ENCODE measurements around the gene GFY. TPM values are rescaled to one million over a fixed set of nuclear protein-coding genes. Genes with fewer than 3 reads are reported as not detected.

GFY gene
- total RNA-seq, 4 donors from 2014 or later: not detected

GRCh38 chr19:49389406-49389805 is 35.8 kb upstream of the GFY start:
- TF ChIP-seq CTCF (IDR thresholded peaks at IDR 0.05): no peak
- no peak for TF ChIP-seq POLR2A (IDR thresholded peaks at IDR 0.05)
- no peak for DNase-seq (ENCODE audit: low spot score in 2 of 2)
- intact Hi-C loops (cut with DNase I; ENCODE audit: low total_unique reads): no loop called here
- WGBS, 2 donors: 76 to 77% methylated on average over 19 to 20 of the region's 20 CpGs
- H3K4me3 ChIP-seq (ENCODE audit: low read depth, poor library complexity, severe bottlenecking): no peak overlapping the region

DNA sequence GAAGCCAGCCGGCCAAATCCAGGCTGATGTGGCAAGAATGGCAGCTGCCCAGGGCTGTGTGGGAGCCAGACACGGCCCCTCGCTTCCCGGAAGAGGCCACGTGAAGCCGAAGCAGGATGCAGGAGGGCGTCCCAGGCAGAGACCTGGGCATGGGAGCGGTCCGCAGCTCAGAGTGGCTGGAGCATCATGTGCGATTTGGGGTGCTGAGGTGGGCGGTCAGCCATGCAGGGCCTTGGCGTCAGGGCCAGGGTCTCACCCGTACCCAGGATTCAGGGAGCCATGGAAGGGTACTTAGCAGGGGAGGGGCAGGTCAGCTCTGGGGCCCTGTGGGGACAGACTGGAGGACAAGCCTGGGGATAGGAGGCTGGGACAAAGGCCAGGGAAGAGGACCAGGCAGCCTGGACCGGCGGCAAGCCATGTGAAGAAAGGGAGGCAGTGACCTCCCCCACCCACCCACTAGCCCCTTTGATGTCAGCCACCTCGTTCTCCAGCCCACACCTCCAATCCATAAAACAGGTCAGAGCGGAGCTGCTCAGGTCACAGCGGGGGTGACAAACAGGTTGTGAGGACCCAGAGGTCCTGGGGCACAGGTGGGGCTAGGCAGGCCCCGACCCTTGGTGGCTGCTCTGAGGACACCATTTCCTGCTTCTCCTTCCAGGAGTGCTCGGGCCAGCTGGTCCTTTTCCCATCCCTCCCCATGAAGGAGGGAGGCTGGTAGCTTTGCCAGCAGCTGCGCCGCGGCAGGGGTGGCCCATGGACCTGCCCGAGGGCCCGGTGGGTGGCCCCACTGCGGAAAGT is 34.9 kb upstream of the GFY start:
- DNase-seq (ENCODE audit: low spot score in 2 of 2): no peak

GRCh38 chr19:49390929-49391359 is 34.2 kb upstream of the GFY start:
- WGBS, 2 donors: 52% methylated on average over 8 to 9 of the region's 9 CpGs
- no peak overlapping the region for H3K4me3 ChIP-seq (ENCODE audit: low read depth, poor library complexity, severe bottlenecking)
- TF ChIP-seq CTCF (IDR thresholded peaks at IDR 0.05) (no peak), POLR2A (IDR thresholded peaks at IDR 0.05) (no peak)
- intact Hi-C loops (cut with DNase I; ENCODE audit: low total_unique reads): loop anchor here (5.0 kb wide), 1 partner anchor 46 kb away; no protein-coding TSS in a partner anchor
- no peak for DNase-seq (ENCODE audit: low spot score in 2 of 2)

More for the DNA sequence above, 34.9 kb upstream of the GFY start:
- no peak for TF ChIP-seq CTCF (IDR thresholded peaks at IDR 0.05)
- TF ChIP-seq POLR2A (IDR thresholded peaks at IDR 0.05): no peak
- 59 to 75% methylated on average over 19 to 25 of the region's 26 CpGs for WGBS, 2 donors
- no peak overlapping the region for H3K4me3 ChIP-seq (ENCODE audit: low read depth, poor library complexity, severe bottlenecking)
- intact Hi-C loops (cut with DNase I; ENCODE audit: low total_unique reads): loop anchor here (5.0 kb wide), 1 partner anchor 47 kb away; no protein-coding TSS in a partner anchor

DNA sequence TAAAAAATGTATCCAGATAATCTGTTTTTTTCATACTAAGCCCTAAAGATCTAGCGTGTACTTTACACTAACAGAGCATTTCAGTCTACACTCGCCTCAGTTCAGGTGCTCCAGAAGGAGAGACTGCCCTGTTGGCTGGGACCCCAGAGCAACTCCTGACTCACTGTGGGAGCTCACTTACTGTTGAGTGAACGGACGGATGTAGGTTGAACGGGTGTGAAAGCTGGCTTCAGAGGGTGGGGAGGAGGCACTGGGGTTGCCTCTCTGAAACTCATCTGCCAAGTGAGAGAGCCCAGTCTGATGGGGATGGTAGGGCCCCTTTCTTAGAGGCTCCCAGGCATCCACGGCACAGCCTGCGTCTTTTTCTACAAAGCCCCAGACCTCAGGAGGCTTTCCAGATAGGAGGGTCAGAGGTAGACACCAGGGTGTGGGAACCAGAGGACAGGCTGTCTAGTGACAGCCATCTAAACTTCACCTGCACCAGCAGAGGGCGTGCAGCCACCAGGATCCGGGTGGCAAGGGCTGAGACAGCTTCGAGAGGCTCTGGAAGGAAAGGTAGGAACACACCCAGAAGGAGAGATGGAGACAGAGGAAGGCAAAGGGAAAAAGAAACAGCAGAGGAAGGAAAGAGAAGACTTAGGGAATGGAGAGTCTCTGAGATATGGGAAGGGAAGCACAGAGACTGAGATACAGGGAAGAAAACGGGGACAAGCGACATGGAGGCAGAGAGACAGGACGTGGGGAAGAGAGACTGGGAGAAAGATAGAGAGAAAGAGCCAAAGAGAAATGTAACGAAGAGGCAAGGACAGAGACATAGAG is 33.4 kb upstream of the GFY start:
- intact Hi-C loops (cut with DNase I; ENCODE audit: low total_unique reads): loop anchor here (5.0 kb wide), 1 partner anchor 46 kb away; no protein-coding TSS in a partner anchor
- TF ChIP-seq CTCF (IDR thresholded peaks at IDR 0.05): peak in 1 of 3 donors; percentile 81
- TF ChIP-seq POLR2A (IDR thresholded peaks at IDR 0.05): no peak
- WGBS, 2 donors: 20 to 21% methylated on average over 14 of the region's 14 CpGs
- H3K4me3 ChIP-seq (ENCODE audit: low read depth, poor library complexity, severe bottlenecking): no peak overlapping the region
- peak; percentile 68 to 94 for DNase-seq (ENCODE audit: low spot score in 2 of 2)

GRCh38 chr19:49393881-49394280 is 31.3 kb upstream of the GFY start:
- no peak overlapping the region for H3K4me3 ChIP-seq (ENCODE audit: low read depth, poor library complexity, severe bottlenecking)
- WGBS, 2 donors: 69 to 70% methylated on average over 5 of the region's 5 CpGs
- TF ChIP-seq POLR2A (IDR thresholded peaks at IDR 0.05) (no peak), CTCF (IDR thresholded peaks at IDR 0.05) (no peak)
- DNase-seq (ENCODE audit: low spot score in 2 of 2): no peak
- intact Hi-C loops (cut with DNase I; ENCODE audit: low total_unique reads): loop anchor here (5.0 kb wide), 1 partner anchor 43 kb away; no protein-coding TSS in a partner anchor

All from lower leg skin (tissue), 4 donors.